ENCODE data around the gene NR2E1.

DNA sequence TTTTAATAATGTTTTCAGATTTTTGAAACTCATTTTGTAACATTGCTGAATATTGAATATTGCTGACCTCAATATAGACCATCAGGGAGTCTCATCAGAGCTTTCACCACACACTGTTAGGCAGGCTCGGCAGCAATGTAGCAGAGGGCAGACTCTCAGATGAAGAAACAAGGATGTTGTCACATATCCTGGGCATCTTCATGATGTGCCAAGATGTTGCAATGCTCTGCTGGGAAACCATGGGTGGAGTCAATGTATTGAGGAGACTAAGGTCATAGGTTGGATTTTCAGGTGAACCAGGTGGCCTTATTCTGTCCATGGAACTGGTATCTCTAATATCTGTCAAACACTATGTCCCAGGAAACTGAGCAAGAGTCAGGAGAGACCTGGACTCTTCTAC is 27.3 kb downstream of the NR2E1 start:
- TF ChIP-seq, protein P1, sequence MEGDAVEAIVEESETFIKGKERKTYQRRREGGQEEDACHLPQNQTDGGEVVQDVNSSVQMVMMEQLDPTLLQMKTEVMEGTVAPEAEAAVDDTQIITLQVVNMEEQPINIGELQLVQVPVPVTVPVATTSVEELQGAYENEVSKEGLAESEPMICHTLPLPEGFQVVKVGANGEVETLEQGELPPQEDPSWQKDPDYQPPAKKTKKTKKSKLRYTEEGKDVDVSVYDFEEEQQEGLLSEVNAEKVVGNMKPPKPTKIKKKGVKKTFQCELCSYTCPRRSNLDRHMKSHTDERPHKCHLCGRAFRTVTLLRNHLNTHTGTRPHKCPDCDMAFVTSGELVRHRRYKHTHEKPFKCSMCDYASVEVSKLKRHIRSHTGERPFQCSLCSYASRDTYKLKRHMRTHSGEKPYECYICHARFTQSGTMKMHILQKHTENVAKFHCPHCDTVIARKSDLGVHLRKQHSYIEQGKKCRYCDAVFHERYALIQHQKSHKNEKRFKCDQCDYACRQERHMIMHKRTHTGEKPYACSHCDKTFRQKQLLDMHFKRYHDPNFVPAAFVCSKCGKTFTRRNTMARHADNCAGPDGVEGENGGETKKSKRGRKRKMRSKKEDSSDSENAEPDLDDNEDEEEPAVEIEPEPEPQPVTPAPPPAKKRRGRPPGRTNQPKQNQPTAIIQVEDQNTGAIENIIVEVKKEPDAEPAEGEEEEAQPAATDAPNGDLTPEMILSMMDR (IDR thresholded peaks at IDR 0.05), result no peak
- TF ChIP-seq POLR2AphosphoS5 (IDR thresholded peaks at IDR 0.05), result no peak

Data from transverse colon (tissue), 4 donors.